ENCODE results near the gene MT2A.

MT2A gene

DNA sequence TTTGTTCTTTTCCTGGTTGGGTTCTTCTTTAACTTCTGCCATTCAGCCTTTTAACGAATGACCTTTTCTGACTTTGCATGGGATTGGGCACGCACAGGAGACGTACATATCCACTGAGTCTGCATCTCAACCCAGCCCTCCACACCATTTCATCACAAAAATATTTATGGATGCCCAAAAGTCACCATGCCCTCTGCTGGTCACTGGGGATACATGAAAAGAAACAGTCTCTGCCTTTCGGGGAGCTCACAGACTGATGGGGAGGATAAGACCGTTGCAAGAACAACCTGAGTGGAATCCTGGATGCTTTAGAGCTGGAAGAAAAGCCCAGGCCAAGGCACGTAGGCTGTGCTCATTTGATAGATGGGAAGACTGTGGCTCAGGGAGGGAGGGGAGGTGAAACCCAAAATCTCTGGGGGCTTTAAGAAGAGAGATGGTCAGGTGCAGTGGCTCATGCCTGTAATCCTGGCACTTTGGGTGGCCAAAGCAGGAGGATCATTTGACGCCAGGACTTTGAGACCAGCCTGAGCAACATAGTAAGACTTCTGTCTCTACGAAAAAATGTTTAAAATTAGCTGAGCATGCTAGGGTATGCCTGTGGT is 7.9 kb upstream of the MT2A start:
- DNase-seq, result peak in 1 of 2 donors; percentile 55

DNA sequence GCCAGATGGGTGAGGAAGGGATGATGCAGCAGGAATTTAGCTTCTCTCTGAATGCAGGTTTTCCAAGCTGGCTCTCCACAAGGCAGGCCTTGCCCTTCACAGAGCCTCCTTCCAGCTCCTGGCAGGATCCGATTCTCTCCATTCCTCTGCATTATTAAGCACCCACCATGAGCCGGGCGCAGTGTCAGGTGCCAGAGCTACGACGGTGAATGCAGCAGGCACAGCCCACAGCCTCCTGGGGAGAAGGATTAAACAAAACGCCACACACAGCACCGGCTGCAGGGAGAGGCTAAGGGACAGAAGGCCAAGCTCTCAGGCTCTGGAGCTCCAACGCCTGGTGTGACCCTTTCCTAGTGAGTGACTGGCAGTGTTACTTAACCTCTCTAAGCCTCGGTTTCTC is 7.1 kb upstream of the MT2A start:
- no peak for DNase-seq

DNA sequence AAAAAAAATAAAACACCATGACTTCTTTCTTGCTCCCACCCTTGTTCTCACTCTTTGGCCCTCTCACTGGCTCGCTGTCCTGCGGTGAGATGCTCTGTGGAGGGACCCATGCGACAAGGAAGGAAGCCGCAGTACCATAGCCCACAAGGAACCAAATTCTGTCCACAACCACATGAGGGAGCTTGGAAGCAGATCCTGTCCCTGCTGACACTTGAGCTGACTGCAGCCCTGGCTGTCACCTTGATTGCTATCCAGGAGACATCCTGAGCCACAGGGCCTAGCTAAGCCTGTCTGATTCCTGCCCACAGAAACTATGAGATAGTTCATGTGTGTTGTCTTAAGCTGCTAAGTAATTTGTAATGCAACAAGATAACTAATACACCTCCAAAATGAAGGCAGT is 4.8 kb upstream of the MT2A start:
- DNase-seq, result peak in 1 of 2 donors; percentile 30

DNA sequence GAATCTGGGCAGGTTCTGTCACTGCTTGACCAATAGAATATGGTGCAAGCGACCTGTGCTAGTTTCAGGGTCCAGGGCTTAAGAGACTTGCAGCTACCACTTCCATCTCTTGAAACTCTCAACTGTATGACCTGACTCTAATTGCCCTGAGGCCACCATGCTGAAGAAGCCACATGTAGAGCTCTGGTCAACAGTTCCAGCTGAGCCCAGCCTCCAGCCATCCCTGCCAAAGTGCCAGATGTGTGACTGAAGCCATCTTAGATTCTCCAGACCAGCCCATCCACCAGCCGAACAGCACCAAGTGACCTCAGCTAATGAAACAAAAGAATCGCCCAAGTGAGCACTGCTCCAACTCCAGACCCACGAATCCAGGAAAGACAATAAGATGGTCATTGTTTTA is 3.4 kb upstream of the MT2A start:
- DNase-seq, result no peak

DNA sequence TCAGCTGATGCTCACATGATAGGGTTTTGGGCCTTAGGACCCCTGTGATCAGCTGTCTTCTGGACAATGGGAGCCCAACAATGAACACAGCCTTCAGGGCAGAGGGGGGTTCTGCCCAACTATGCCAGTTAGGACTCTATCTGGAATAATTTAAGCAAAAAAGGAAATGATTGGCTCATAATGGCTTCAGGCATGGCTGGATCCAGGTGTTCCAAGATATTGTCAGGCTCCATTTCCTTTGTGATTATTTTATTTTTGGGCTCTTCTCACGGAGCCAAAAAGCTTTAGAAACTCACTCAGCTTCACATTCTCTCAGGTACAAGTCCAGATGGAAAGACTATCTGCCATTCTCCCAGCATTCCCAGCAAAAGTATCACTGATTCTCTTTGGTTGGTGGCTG is 2.9 kb upstream of the MT2A start:
- no peak for DNase-seq

DNA sequence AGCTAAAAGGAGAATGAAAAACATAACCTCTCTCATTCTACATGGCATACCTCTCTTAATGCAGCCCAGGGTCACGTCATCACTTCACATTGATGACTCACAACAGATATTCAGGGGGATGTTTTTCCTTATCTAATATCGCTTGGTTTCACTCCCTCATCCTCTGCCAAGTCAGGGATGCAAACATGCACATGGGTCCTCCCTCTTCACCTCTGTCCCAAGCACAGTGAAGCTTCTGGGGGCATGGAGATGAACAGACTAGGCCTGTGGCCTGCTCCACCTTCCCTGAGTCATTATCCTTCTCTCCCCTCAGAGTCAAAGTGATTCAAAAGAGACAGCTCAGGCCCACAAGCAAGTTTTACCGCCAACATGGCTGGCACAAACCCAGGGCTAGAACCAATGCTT is 2.3 kb upstream of the MT2A start:
- DNase-seq, result no peak

DNA sequence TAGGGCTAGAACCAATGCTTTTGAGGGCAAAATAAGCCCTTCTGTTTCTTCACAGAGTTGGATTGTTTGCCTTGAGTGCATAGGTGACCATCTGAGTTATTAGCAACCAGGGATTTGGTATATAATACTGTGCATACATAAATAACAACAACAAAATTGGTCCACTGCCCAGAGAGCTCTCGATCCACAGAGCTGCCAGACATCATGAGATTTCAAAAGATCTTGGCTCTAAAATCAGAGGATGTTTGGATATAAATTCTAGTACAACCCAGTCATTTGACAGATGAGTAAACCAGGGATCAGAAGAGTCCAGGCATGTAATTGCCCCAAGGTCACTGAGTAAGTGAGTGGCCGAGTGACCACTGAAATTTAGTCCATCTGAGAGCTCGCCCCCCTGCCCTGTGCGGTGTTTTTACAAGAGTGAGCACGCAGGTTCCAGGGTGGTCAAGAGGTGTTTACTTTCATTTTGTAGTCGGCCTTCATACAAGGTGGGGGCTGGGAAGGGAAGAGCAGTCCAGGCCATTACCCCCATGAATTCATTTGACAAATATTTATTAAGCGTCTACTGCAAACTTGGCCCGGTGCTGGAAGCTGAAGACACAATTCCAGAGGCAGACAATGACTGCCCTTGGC is 1.8 kb upstream of the MT2A start:
- DNase-seq, result no peak

DNA sequence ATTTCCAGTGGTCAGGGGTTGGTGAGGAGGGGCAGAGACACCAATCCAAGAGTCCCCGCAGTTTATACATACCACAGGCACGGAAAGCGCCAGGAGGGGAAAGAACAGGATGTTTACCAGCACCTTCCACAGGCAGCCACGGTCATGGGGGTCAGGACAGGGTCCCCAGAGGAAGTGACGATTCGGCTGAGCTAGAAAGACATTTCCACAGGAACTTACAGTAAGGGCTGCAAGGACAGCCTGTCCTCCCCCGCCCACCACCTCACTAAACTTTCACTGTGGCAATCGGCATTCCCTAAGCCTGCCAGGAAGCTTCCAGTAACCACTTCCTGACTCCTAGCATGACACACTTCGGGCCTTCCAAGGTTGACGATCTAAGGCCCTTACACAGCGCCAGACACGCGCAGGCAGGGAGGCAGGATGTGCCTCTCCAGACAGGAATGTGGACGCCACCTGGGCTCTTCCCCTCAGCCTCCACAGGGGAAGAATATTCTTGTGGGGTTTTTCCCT is 1.2 kb upstream of the MT2A start:
- DNase-seq, result no peak

DNA sequence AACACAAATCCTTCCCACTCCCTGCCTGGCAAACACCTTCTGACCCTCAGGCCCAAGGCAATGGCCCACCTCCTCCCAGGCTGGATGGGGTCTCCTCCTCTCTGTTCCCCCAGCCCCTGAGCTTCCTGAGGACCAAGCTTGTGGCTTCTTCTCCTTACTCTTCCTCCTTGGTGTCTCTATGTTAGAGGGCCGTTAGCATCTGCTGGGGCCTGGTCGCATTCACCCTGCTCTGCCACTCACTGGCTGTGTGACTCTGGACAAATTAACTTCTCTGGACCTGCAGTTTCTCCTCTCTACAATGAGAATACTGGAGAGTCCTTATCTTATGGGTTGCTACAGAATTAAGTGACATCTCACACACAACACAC is 725 bp upstream of the MT2A start:
- no peak for DNase-seq

DNA sequence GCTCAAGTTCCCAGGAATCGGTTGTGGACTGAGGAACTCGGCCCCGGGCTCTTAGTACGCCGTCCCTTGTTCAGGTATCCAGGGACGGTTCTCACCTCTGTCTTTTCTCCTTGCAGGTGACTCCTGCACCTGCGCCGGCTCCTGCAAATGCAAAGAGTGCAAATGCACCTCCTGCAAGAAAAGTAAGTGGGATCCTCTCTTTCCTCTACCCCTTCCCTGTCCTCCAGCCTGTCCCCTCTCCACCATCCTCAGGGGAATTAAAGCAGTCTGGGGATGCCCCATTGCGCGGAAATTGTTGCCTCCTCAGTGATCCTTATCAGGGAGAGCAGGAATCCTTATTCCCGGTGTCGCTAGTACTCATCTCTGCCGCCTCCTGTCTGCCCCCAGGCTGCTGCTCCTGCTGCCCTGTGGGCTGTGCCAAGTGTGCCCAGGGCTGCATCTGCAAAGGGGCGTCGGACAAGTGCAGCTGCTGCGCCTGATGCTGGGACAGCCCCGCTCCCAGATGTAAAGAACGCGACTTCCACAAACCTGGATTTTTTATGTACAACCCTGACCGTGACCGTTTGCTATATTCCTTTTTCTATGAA is 585 bp downstream of the MT2A start:
- DNase-seq, result no peak

DNA sequence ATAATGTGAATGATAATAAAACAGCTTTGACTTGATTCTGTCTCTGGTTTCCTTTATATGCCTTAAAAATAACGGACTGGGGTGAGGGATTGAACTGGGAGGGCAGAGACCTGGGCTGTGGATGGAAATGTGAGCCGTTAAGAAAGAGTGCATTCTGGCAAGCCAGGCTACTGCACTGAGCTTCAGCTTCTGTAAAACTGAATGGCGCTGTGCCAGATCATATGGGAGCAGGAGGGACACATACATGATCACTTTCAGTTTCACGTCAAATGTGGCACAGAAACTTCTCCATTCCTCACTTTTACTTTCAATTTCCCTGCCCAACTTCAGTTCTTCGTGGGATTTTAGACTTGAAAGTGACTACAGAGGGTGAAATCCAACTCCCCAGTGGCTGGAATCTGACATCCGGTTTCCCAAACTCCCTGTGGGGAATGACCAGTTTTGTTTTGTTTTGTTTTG is 1.1 kb downstream of the MT2A start:
- peak; percentile 75 to 77 for DNase-seq

DNA sequence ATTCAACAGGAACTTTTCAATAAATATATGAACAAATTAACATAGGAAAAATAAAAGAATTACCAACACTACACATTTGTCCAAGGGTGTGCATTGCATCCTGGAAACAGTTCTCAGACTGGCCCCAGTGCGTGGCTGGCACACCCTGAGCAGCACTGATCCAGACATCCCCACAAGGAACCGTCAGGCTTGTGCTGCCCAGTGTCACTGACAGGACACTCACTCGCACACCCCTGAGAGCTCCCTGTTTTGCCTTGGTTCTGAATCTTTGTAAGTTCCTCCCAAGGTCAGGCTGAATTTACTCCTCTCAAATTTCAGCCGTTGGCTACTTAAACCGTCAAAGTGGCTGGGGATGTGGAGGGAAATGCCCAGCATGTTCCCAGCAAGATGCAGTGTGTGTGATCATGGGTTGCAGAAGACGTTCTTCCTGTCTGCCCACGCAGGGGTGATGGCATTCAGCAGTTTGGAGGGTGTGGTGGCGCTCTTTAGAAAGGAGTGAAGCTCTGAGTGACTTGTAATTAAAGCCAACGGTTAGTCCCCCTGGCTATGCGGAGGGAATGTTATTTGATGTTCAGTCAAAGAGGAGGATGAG is 1.7 kb downstream of the MT2A start:
- peak; percentile 67 to 69 for DNase-seq

DNA sequence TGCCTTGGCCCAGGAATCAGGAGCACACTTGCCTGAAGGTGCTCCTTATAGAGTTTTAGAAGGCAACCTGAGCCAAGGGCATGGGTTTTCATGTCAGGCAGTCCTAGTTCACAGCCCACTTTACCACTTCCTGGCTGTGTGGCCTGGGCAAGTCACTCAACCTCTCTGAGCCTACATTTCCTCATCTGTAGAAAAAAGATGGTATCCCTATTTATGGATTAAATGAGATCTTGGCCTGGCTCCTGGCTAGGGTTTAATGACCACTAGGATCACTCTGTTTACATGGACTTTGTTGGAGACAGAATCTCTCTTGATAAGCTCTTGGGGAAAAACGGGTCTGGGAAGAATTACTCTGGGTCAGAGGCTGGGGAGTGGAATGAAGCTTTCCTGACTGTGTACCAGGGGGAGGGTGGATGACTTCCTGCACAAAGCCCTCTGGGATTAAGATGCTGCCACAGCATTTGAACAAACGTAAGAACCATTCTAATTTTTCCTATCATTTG is 2.3 kb downstream of the MT2A start:
- no peak for DNase-seq

DNA sequence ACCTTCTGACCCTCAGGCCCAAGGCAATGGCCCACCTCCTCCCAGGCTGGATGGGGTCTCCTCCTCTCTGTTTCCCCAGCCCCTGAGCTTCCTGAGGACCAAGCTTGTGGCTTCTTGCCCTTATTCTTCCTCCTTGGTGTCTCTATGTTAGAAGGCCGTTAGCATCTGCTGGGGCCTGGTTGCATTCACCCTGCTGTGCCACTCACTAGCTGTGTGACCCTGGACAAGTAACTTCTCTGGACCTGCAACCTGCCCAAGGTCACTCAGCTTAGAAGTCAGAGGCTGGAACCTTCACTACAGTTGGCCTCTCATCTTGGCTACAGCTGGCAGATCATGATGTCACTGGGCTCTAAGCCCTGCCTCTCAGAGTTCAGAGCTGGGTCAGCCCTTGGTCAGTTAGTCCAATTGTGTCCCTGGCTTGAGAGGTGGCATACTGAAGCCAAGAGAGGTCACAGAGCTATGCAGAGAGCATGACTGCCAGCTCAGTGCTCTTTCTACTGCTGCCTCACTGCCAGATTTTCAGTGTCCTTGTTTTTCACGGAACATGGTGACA is 3.0 kb downstream of the MT2A start:
- DNase-seq, result no peak

DNA sequence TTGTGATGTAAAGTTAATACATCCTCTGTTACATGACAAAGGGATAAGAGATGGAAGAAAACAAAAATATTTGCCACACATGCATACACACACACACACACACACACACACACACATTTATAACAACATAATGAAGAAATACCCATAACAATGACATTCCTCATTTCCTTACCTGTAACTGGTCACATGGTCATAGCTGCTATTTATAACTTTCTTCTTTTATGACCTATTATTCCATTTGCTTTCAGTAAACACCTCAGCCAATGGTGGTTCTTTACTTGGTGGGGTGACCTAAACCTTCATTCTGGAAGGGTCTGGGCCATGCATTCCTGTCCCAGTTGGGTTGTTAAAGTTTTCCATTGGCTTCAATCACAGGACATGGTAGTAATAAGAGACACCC is 5.3 kb downstream of the MT2A start:
- DNase-seq, result no peak

DNA sequence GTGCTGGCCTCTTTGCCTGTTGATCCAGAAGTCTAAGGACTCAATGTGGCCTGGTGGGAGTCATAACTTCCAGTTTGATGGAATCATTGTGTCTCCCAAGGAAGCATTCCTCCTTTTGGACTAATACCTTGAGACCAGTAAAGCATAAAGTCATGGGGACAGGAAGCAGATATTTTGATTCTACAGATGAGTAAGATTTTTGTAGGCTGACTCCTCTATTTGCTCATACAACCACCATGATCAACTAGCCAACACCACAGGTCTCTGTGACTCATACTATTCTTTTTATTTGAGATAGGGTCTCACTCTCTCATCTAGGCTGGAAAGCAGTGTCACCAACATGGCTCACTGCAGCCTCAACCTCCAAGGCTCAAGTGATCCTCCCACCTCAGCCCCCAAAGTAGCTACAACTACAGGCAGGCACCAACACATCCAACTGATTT is 6.2 kb downstream of the MT2A start:
- no peak for DNase-seq

DNA sequence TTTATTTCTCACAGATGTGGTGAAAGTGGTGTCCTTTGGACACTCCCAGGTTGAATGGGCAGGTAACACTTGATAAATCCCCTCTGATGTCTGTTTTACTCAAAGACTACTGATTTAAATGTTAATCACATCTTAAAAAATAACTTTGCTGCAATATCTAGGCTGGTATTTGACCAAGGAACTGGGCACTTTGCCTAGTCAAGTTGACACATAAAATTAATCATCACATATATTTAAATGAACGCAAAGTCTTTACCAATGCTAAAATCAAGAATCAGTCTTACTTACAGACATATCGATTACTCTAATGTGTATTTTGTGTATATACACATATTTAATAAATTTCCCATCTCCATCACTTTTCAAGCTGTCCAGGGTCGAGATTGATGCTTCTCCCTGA is 7.0 kb downstream of the MT2A start:
- DNase-seq, result no peak

DNA sequence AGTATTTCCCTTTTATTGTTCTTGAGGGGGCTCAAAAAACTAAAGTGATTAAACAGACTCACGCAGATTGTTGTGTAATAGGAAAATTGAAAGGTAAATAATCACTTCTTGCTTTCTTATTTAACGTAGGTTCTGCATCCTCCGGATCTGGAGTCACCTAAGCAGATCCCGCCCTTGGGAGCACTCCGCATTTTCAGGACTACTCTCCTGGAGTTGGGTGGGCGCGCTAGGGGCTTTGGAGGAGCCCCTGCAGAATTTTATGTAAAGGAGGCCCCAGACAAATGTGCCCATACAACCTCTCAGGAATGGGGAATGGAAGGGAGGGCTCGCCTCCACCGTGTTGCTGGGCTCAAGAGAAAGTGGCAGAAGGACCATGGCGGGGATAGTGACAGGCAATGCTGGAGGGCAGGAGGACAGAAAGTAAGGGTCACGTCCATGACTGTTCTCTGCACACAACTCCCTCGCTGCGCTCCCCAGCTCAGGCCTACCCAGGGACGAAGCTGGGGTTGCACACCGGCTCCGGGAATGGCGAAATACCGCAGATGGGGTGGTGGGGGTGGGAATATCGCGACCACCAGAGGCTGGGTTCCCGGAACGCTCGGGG is 8.3 kb downstream of the MT2A start:
- DNase-seq, result no peak

DNA sequence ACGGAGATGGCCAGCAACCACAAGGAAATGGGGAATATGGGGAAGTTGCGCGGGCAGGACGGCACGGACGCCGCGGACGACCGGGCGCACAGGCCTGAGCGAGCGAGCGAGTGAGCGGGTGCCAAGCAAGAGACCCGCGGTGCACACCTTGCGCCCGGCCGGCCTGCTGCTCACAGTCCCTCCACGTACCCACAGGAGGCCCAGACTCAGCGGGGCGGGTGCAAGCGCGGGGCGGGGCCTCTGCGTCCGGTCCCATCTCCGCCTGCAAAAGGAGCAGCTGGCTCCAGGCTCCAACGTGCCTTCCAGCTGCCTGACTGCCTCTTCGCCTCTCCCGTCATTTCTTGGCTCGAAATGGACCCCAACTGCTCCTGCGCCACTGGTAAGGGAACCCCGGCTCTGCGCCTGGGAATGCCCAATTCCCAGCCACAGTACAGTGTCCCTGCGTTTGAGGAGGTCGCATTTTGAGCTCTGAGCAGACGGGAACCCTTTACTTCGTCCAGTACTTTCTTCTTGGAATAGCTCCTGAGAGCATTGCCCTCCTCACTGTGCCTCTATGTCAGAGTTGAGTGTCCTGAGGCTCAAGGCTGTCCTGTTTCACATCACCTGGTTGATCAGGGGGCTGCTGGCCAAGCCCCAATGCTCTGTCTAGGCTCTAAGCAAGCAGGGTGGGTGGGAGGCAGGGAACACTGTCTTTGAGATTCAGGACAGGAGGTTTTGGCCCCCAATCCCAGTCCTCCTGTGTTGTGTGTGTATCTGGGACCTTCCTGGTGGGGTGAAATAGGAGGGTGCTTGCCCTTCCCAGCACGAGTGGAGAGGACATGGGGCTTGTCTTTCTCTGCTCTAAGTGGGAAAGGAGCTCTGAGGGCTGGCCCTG is 9.1 kb downstream of the MT2A start:
- DNase-seq, result peak in 1 of 2 donors; percentile 39

DNA sequence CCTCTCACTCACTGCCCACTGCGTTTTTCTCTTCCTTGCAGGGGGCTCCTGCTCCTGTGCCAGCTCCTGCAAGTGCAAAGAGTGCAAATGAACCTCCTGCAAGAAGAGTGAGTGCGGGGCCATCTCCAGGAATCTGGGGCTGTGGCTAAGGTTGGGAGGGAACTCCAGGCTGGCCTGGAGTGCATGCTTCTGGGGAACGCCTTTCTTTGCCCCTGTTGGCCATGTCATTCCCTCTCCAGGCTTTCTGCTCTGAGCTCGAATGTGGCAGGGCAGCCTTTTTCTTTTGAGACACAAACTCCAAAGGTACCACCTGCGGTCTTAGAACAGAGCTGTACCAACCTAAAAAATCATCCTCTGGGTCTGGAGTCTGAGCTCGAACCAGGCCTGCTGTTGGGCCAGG is 9.8 kb downstream of the MT2A start:
- no peak for DNase-seq

DNA sequence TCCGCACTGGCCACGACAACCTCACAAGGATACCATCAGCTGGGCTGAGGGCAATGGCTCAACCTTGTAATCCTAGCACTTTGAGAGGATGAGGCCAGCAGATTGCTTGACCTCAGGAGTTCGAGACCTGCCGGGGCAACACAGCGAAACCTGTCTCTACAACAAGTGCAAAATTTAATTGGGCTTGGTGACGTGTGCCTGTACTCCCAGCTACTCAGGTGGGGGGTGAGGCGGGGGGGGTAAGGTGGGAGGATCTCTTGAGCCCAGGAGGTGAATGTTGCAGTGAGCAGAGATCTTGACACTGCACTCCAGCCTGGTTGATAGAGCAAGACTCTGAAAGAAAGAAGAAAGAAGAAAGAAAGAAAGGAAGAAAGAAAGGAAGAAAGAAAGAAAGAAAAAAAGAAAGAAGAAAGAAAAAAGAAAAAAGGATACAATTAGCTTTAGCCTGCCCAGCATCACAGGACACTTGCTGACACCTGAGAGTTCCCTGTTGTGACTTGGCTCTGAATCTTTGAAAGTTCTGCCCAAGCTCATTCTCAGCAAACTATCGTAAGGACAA is 12.0 kb downstream of the MT2A start:
- no peak for DNase-seq
